Measurements from ENCODE around the gene TNFRSF18. TPM values are rescaled to one million over a fixed set of nuclear protein-coding genes. Genes with fewer than 3 reads are reported as not detected.
A peak's percentile ranks its signal among the peaks of the same experiment; 100 is the strongest.

The TNFRSF18 gene
- polyA plus RNA-seq, 4 donors, result 0.29 to 1.1 (median 0.67) TPM; not detected in 1

GRCh38 chr1:1240822-1241587 lies 34.6 kb upstream of the TNFRSF18 start:
- DNase-seq (ENCODE audit: low read depth in 4 of 4, low spot score in 3 of 4), result no peak

GRCh38 chr1:1240348-1240732 lies 33.9 kb upstream of the TNFRSF18 start:
- DNase-seq (ENCODE audit: low read depth in 4 of 4, low spot score in 3 of 4), result no peak

GRCh38 chr1:1239614-1240347 lies 33.4 kb upstream of the TNFRSF18 start:
- no peak for DNase-seq (ENCODE audit: low read depth in 4 of 4, low spot score in 3 of 4)

GRCh38 chr1:1239227-1239613 lies 32.8 kb upstream of the TNFRSF18 start:
- no peak for DNase-seq (ENCODE audit: low read depth in 4 of 4, low spot score in 3 of 4)

GRCh38 chr1:1238702-1239178 lies 32.3 kb upstream of the TNFRSF18 start:
- DNase-seq (ENCODE audit: low read depth in 4 of 4, low spot score in 3 of 4), result no peak

- DNase-seq (ENCODE audit: low read depth in 4 of 4, low spot score in 3 of 4), result no peak
Observed at GRCh38 chr1:1237874-1238701, 31.7 kb upstream of the TNFRSF18 start.

GRCh38 chr1:1236945-1237873 lies 30.8 kb upstream of the TNFRSF18 start:
- DNase-seq (ENCODE audit: low read depth in 4 of 4, low spot score in 3 of 4), result no peak

GRCh38 chr1:1236176-1236763 lies 29.9 kb upstream of the TNFRSF18 start:
- DNase-seq (ENCODE audit: low read depth in 4 of 4, low spot score in 3 of 4), result no peak

GRCh38 chr1:1235016-1235744 lies 28.8 kb upstream of the TNFRSF18 start:
- DNase-seq (ENCODE audit: low read depth in 4 of 4, low spot score in 3 of 4), result no peak

- no peak for DNase-seq (ENCODE audit: low read depth in 4 of 4, low spot score in 3 of 4)
Observed at GRCh38 chr1:1234180-1234808, 27.9 kb upstream of the TNFRSF18 start.

- no peak for DNase-seq (ENCODE audit: low read depth in 4 of 4, low spot score in 3 of 4)
Observed at GRCh38 chr1:1233567-1233892, 27.1 kb upstream of the TNFRSF18 start.

GRCh38 chr1:1232796-1233566 lies 26.6 kb upstream of the TNFRSF18 start:
- DNase-seq (ENCODE audit: low read depth in 4 of 4, low spot score in 3 of 4), result no peak

GRCh38 chr1:1232208-1232795 lies 25.9 kb upstream of the TNFRSF18 start, which contains the start of gene B3GALT6:
TSS of gene B3GALT6 (plus strand) at chr1:1232237. CDS start at chr1:1232279, 42 bp downstream.
- DNase-seq (ENCODE audit: low read depth in 4 of 4, low spot score in 3 of 4), result no peak

- DNase-seq (ENCODE audit: low read depth in 4 of 4, low spot score in 3 of 4), result peak; percentile 91 to 94 (median 92)
Observed at GRCh38 chr1:1231400-1232207, 25.2 kb upstream of the TNFRSF18 start, which contains the start of gene SDF4. TSS of gene SDF4 (minus strand) at chr1:1232001. CDS start at chr1:1228772, 3,229 bp downstream.

- no peak for DNase-seq (ENCODE audit: low read depth in 4 of 4, low spot score in 3 of 4)
Observed at GRCh38 chr1:1230656-1231399, 24.4 kb upstream of the TNFRSF18 start.

- DNase-seq (ENCODE audit: low read depth in 4 of 4, low spot score in 3 of 4), result no peak
Observed at GRCh38 chr1:1229770-1230169, 23.4 kb upstream of the TNFRSF18 start.
